Neural cell (in vitro differentiated cells): Measurements from ENCODE around the gene CDCA5. TPM values are rescaled to one million over a fixed set of nuclear protein-coding genes. Genes with fewer than 3 reads are reported as not detected.

Experiments
- H2AFZ ChIP-seq: fragments of 200-600, 300-800 bp; sonication (generic), shearing (Covaris generic); 2 replicates; pipeline ENCODE4 v1.6.0; 2014; ENCODE audit warnings: low read depth, mild to moderate bottlenecking, antibody characterized with exemption, low read length, moderate library complexity
- H3F3A ChIP-seq: fragments of 200-600 bp; shearing (Covaris generic); 2 replicates; pipeline ENCODE4 v1.6.1; 2016; ENCODE audit warnings: mild to moderate bottlenecking, moderate library complexity, mixed read lengths, antibody characterized with exemption, low read length; ENCODE audit not compliant: insufficient read depth, poor library complexity, severe bottlenecking
- H3K27ac ChIP-seq: fragments of 200-600, 300-800 bp; sonication (generic), shearing (Covaris generic); 2 replicates; pipeline ENCODE4 v1.5.1; 2014; ENCODE audit warnings: mild to moderate bottlenecking, low read length, moderate library complexity
- H3K27me3 ChIP-seq: fragments of 300-800, 200-600 bp; sonication (generic), shearing (Covaris generic); 2 replicates; pipeline ENCODE4 v1.6.0; 2014; ENCODE audit warnings: mild to moderate bottlenecking, low read depth, low read length, moderate library complexity; ENCODE audit not compliant: insufficient read depth
- H3K36me3 ChIP-seq: fragments of 300-800, 200-600 bp; sonication (generic), shearing (Covaris generic); 2 replicates; pipeline ENCODE4 v1.5.1; 2014; ENCODE audit warnings: mild to moderate bottlenecking, antibody characterized with exemption, low read length, moderate library complexity; ENCODE audit not compliant: insufficient read depth
- H3K4me2 ChIP-seq: fragments of 300-800, 200-600 bp; sonication (generic), shearing (Covaris generic); 2 replicates; pipeline ENCODE4 v1.6.0; 2014; ENCODE audit warnings: mild to moderate bottlenecking, low read length
- H3K4me3 ChIP-seq: fragments of 300-800, 200-600 bp; sonication (generic), shearing (Covaris generic); 2 replicates; pipeline ENCODE4 v1.5.1; 2014; ENCODE audit warnings: mild to moderate bottlenecking, low read length, moderate library complexity
- H3K79me2 ChIP-seq: fragments of 200-600 bp; shearing (Covaris generic); replicated peaks from 2 replicates; pipeline ENCODE4 v1.6.0; 2014; ENCODE audit warnings: mild to moderate bottlenecking, low read length, moderate library complexity; ENCODE audit not compliant: insufficient read depth
- H3K9ac ChIP-seq: fragments of 300-800, 200-600 bp; sonication (generic), shearing (Covaris generic); 2 replicates; pipeline ENCODE4 v1.6.1; 2016; ENCODE audit warnings: mild to moderate bottlenecking, low read length, mixed read lengths
- H3K9me2 ChIP-seq: fragments of 200-600 bp; shearing (Covaris generic); 2 replicates; pipeline ENCODE4 v1.6.1; 2016; ENCODE audit warnings: mild to moderate bottlenecking, low read length, mixed read lengths; ENCODE audit not compliant: insufficient read depth
- H3K9me3 ChIP-seq: fragments of 200-600, 300-800 bp; sonication (generic), shearing (Covaris generic); 2 replicates; pipeline ENCODE4 v1.6.1; 2016; ENCODE audit warnings: mild to moderate bottlenecking, mixed run types, low read length, moderate library complexity, mixed read lengths
- H4K20me1 ChIP-seq: fragments of 200-600 bp; shearing (Covaris generic); 2 replicates; pipeline ENCODE4 v1.6.1; 2016; ENCODE audit warnings: mild to moderate bottlenecking, mixed run types; ENCODE audit not compliant: insufficient read depth
- EP300 ChIP-seq: fragments of 450-650 bp; conservative IDR thresholded peaks from 2 replicates; pipeline ENCODE4 v1.6.1; 2014; ENCODE audit warnings: antibody characterized with exemption, mild to moderate bottlenecking, moderate library complexity; ENCODE audit not compliant: poor library complexity, severe bottlenecking
- EZH2 ChIP-seq: fragments of 200-600, 300-800 bp; shearing (Covaris generic), sonication (generic); IDR thresholded peaks from 2 replicates; pipeline ENCODE4 v1.6.1; 2014; ENCODE audit warnings: antibody characterized with exemption, low read length, borderline replicate concordance, mild to moderate bottlenecking; ENCODE audit not compliant: insufficient read depth, poor library complexity, severe bottlenecking
- MXI1 ChIP-seq: fragments of 450-650 bp; conservative IDR thresholded peaks from 2 replicates; pipeline ENCODE4 v1.6.1; 2014; ENCODE audit warnings: antibody characterized with exemption, mild to moderate bottlenecking; ENCODE audit not compliant: poor library complexity, severe bottlenecking
- POLR2AphosphoS5 ChIP-seq: IDR thresholded peaks from 2 replicates; pipeline ENCODE4 v1.6.1; 2012
- RAD21 ChIP-seq: fragments of 450-650 bp; conservative IDR thresholded peaks from 2 replicates; pipeline ENCODE4 v1.6.1; 2014; ENCODE audit warnings: antibody characterized with exemption, mild to moderate bottlenecking, moderate library complexity
- SMC3 ChIP-seq: fragments of 450-650 bp; conservative IDR thresholded peaks from 2 replicates; pipeline ENCODE4 v1.6.1; 2014; ENCODE audit warnings: antibody characterized with exemption, mild to moderate bottlenecking, moderate library complexity; ENCODE audit not compliant: poor library complexity
- TAF1 ChIP-seq: IDR thresholded peaks from 2 replicates; pipeline ENCODE4 v1.6.1; 2012; ENCODE audit warnings: low read depth
- polyA plus RNA-seq: library from polyadenylated mRNA; depleted of rRNA; stranded (reverse); fragments of >200 nt; gene quantifications from 2 replicates; pipeline ENCODE4 v1.2.3, GENCODE V29; 2014
- TF ChIP-seq, protein P1 (sequence below): fragments of 450-650 bp; IDR thresholded peaks from 2 replicates; pipeline ENCODE4 v1.5.1; 2014; ENCODE audit warnings: antibody characterized with exemption, mild to moderate bottlenecking, moderate library complexity; ENCODE audit not compliant: poor library complexity, severe bottlenecking
- TF ChIP-seq, protein P2 (sequence below): IDR thresholded peaks from 2 replicates; pipeline ENCODE4 v1.6.1; 2012; ENCODE audit warnings: borderline replicate concordance

The CDCA5 gene
- polyA plus RNA-seq, 1 donor from 2014 or later: 2.3 TPM

- H3K79me2 ChIP-seq: peaks cover 35% of the 10 kb centered on the region
- TF ChIP-seq POLR2AphosphoS5 (no peak), SMC3 (peak; percentile 3)
- H3F3A ChIP-seq: no peaks in the 10 kb centered on the region
- H2AFZ ChIP-seq: no peak overlapping the region
- no peaks in the 10 kb centered on the region for H3K27me3 ChIP-seq
- no peaks in the 10 kb centered on the region for H3K9me3 ChIP-seq
- no peaks in the 10 kb centered on the region for H3K9me2 ChIP-seq
- H3K4me3 ChIP-seq: peak overlapping the region; percentile 97
- H3K9ac ChIP-seq: peak overlapping the region; percentile 55
- peaks cover 10% of the 10 kb centered on the region for H3K36me3 ChIP-seq
- no peak overlapping the region for H3K4me2 ChIP-seq
- H4K20me1 ChIP-seq: no peaks in the 10 kb centered on the region
- peak overlapping the region; percentile 71 for H3K27ac ChIP-seq
Observed at GRCh38 chr11:65118097-65118837, 34.4 kb upstream of the CDCA5 start.

DNA sequence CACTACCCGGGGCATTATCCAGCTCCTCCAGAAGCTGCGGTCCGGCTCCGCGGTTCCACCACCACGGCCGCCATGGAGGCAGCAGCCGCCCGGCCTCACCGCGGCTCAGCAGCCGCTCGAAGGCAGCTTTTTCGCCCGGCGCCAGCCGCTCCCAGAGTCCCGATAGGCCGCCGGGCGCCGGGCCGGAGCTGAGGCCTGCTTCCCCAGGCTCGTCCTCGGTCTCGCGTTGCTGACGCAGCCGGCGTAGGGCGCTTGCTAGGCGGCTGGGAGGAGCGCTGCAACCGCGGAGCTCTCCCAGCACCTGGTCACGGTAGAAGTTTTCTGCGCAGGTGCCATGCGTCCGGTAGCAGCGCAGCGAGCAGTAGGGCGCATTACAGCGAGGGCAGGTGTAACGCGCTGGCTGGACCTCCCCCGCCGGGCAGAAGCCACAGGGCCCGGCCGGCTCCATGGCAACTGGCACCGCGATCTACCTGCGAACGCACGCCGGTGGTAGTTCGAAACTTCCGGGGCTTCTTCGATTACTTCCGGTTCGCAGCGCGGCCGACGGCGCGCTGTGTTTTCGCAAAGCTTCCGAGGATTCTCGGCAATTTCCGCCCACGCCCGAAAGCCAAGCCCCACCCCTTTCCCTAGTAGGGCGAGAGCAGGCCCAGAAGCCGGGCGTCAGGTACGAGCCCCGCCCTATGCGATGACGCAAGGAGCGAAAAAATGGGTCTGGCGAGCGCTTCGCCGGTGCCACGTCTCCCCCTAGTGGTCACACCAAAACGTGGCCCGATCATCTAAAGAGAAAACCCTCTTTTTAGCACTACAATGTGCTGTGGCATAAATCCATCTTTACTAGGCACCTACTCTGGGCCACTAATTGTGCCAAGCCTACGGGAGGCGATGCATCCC lies 33.6 kb upstream of the CDCA5 start, which contains the start of gene ZNHIT2:
TSS of gene ZNHIT2 (minus strand) at position 496 of the 891 bp plus-strand sequence. CDS start at position 448, 48 bp downstream.
- TF ChIP-seq RAD21: peak; percentile 87
- TF ChIP-seq, protein P1, sequence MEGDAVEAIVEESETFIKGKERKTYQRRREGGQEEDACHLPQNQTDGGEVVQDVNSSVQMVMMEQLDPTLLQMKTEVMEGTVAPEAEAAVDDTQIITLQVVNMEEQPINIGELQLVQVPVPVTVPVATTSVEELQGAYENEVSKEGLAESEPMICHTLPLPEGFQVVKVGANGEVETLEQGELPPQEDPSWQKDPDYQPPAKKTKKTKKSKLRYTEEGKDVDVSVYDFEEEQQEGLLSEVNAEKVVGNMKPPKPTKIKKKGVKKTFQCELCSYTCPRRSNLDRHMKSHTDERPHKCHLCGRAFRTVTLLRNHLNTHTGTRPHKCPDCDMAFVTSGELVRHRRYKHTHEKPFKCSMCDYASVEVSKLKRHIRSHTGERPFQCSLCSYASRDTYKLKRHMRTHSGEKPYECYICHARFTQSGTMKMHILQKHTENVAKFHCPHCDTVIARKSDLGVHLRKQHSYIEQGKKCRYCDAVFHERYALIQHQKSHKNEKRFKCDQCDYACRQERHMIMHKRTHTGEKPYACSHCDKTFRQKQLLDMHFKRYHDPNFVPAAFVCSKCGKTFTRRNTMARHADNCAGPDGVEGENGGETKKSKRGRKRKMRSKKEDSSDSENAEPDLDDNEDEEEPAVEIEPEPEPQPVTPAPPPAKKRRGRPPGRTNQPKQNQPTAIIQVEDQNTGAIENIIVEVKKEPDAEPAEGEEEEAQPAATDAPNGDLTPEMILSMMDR: peak; percentile 99
- TF ChIP-seq TAF1: no peak
- peak; percentile 41 for TF ChIP-seq EP300
- peak; percentile 98 for TF ChIP-seq MXI1
- TF ChIP-seq SMC3: peak; percentile 78
- TF ChIP-seq EZH2: no peak
- peak; percentile 82 for TF ChIP-seq POLR2AphosphoS5
- TF ChIP-seq, protein P2, sequence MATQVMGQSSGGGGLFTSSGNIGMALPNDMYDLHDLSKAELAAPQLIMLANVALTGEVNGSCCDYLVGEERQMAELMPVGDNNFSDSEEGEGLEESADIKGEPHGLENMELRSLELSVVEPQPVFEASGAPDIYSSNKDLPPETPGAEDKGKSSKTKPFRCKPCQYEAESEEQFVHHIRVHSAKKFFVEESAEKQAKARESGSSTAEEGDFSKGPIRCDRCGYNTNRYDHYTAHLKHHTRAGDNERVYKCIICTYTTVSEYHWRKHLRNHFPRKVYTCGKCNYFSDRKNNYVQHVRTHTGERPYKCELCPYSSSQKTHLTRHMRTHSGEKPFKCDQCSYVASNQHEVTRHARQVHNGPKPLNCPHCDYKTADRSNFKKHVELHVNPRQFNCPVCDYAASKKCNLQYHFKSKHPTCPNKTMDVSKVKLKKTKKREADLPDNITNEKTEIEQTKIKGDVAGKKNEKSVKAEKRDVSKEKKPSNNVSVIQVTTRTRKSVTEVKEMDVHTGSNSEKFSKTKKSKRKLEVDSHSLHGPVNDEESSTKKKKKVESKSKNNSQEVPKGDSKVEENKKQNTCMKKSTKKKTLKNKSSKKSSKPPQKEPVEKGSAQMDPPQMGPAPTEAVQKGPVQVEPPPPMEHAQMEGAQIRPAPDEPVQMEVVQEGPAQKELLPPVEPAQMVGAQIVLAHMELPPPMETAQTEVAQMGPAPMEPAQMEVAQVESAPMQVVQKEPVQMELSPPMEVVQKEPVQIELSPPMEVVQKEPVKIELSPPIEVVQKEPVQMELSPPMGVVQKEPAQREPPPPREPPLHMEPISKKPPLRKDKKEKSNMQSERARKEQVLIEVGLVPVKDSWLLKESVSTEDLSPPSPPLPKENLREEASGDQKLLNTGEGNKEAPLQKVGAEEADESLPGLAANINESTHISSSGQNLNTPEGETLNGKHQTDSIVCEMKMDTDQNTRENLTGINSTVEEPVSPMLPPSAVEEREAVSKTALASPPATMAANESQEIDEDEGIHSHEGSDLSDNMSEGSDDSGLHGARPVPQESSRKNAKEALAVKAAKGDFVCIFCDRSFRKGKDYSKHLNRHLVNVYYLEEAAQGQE: peak; percentile 21
- H3K4me2 ChIP-seq: peak within 1 kb of the TSS; percentile 82
- H2AFZ ChIP-seq: no peak within 1 kb of the TSS
- H3K27me3 ChIP-seq: no peaks in the 10 kb centered on the region
- no peaks in the 10 kb centered on the region for H3K9me3 ChIP-seq
- peak within 1 kb of the TSS; percentile 97 for H3K4me3 ChIP-seq
- no peaks in the 10 kb centered on the region for H3F3A ChIP-seq
- H3K79me2 ChIP-seq: peaks cover 36% of the 10 kb centered on the region
- peak within 1 kb of the TSS; percentile 79 for H3K9ac ChIP-seq
- H3K9me2 ChIP-seq: no peaks in the 10 kb centered on the region
- no peaks in the 10 kb centered on the region for H4K20me1 ChIP-seq
- peaks cover 10% of the 10 kb centered on the region for H3K36me3 ChIP-seq
- peak within 1 kb of the TSS; percentile 71 for H3K27ac ChIP-seq
